Neural cell (in vitro differentiated cells): ENCODE data around the gene MRPL42.
"Not testable (repeated sequence)": the region's sequence is repeated elsewhere in the genome, so short reads cannot be mapped to it uniquely, and the experiment has no call there.

Experiments
- EP300 ChIP-seq: fragments of 450-650 bp; conservative IDR thresholded peaks from 2 replicates; pipeline ENCODE4 v1.6.1; 2014; ENCODE audit warnings: antibody characterized with exemption, mild to moderate bottlenecking, moderate library complexity; ENCODE audit not compliant: poor library complexity, severe bottlenecking
- EZH2 ChIP-seq: fragments of 200-600, 300-800 bp; shearing (Covaris generic), sonication (generic); IDR thresholded peaks from 2 replicates; pipeline ENCODE4 v1.6.1; 2014; ENCODE audit warnings: antibody characterized with exemption, low read length, borderline replicate concordance, mild to moderate bottlenecking; ENCODE audit not compliant: insufficient read depth, poor library complexity, severe bottlenecking
- MXI1 ChIP-seq: fragments of 450-650 bp; conservative IDR thresholded peaks from 2 replicates; pipeline ENCODE4 v1.6.1; 2014; ENCODE audit warnings: antibody characterized with exemption, mild to moderate bottlenecking; ENCODE audit not compliant: poor library complexity, severe bottlenecking
- RAD21 ChIP-seq: fragments of 450-650 bp; conservative IDR thresholded peaks from 2 replicates; pipeline ENCODE4 v1.6.1; 2014; ENCODE audit warnings: antibody characterized with exemption, mild to moderate bottlenecking, moderate library complexity
- TAF1 ChIP-seq: IDR thresholded peaks from 2 replicates; pipeline ENCODE4 v1.6.1; 2012; ENCODE audit warnings: low read depth
- TF ChIP-seq, protein P1 (sequence below): fragments of 450-650 bp; IDR thresholded peaks from 2 replicates; pipeline ENCODE4 v1.5.1; 2014; ENCODE audit warnings: antibody characterized with exemption, mild to moderate bottlenecking, moderate library complexity; ENCODE audit not compliant: poor library complexity, severe bottlenecking

DNA sequence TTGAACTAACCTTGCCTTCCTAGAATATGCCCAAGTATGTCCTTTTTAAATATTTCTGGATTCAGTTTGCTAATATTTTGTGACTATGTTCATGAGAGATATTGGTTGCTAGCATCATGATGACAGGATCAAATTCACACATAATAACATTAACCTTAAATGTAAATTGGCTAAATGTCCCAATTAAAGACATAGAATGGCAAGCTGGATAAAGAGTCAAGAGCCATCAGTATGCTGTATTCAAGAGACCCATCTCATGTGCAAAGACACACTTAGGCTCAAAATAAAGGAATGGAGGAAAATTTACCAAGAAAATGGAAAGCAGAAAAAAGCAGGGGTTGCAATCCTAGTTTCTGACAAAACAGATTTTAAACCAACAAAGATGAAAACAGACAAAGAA is 90.6 kb downstream of the MRPL42 start:
- TF ChIP-seq, protein P1, sequence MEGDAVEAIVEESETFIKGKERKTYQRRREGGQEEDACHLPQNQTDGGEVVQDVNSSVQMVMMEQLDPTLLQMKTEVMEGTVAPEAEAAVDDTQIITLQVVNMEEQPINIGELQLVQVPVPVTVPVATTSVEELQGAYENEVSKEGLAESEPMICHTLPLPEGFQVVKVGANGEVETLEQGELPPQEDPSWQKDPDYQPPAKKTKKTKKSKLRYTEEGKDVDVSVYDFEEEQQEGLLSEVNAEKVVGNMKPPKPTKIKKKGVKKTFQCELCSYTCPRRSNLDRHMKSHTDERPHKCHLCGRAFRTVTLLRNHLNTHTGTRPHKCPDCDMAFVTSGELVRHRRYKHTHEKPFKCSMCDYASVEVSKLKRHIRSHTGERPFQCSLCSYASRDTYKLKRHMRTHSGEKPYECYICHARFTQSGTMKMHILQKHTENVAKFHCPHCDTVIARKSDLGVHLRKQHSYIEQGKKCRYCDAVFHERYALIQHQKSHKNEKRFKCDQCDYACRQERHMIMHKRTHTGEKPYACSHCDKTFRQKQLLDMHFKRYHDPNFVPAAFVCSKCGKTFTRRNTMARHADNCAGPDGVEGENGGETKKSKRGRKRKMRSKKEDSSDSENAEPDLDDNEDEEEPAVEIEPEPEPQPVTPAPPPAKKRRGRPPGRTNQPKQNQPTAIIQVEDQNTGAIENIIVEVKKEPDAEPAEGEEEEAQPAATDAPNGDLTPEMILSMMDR: not testable (repeated sequence)
- TF ChIP-seq RAD21, TAF1, MXI1, EZH2, EP300: not testable (repeated sequence)
